Cardiac fibroblast (primary cell): ENCODE data around the gene RPAP2.

Experiments used
- DNase-seq, 2 donors: peaks; one replicate each; pipeline versions ENCODE4 v3.0.0 to v3.0.0-alpha.2; 2010; ENCODE audit warnings: low read depth in 2 of 2
- H3K4me3 ChIP-seq, 2 donors: replicated peaks in 1 of 2; 1 replicate in 1 of 2; 2 replicates in 1 of 2; pipeline ENCODE4 v1.5.1; 2011; ENCODE audit warnings: low read depth in 2 of 2, low read length in 2 of 2, mild to moderate bottlenecking in 2 of 2, moderate library complexity in 1 of 2
- CTCF ChIP-seq: IDR thresholded peaks from one replicate; pipeline ENCODE4 v1.5.1; 2011; ENCODE audit warnings: low read depth, mild to moderate bottlenecking, low read length, inconsistent platforms

The RPAP2 gene

GRCh38 chr1:92323473-92324453 is 24.9 kb downstream of the RPAP2 start:
- TF ChIP-seq CTCF, result no peak
- H3K4me3 ChIP-seq, result no peak overlapping the region
- DNase-seq, result no peak

GRCh38 chr1:92324784-92325183 is 25.9 kb downstream of the RPAP2 start:
- no peak for DNase-seq
- no peak for TF ChIP-seq CTCF
- H3K4me3 ChIP-seq, result no peak overlapping the region

GRCh38 chr1:92326681-92327080 is 27.8 kb downstream of the RPAP2 start:
- no peak for DNase-seq
- TF ChIP-seq CTCF, result no peak
- H3K4me3 ChIP-seq, result no peak overlapping the region

GRCh38 chr1:92327794-92328193 is 28.9 kb downstream of the RPAP2 start:
- DNase-seq, result no peak
- TF ChIP-seq CTCF, result no peak
- H3K4me3 ChIP-seq, result no peak overlapping the region

GRCh38 chr1:92329347-92330129 is 30.7 kb downstream of the RPAP2 start:
- no peak overlapping the region for H3K4me3 ChIP-seq
- TF ChIP-seq CTCF, result no peak
- DNase-seq, result peak in 1 of 2 donors; percentile 82

GRCh38 chr1:92333668-92334067 is 34.8 kb downstream of the RPAP2 start:
- TF ChIP-seq CTCF, result no peak
- H3K4me3 ChIP-seq, result no peak overlapping the region
- no peak for DNase-seq
